ENCODE data around the gene TEAD4.
"Not testable (repeated sequence)": the region's sequence is repeated elsewhere in the genome, so short reads cannot be mapped to it uniquely, and the experiment has no call there.

The TEAD4 gene

DNA sequence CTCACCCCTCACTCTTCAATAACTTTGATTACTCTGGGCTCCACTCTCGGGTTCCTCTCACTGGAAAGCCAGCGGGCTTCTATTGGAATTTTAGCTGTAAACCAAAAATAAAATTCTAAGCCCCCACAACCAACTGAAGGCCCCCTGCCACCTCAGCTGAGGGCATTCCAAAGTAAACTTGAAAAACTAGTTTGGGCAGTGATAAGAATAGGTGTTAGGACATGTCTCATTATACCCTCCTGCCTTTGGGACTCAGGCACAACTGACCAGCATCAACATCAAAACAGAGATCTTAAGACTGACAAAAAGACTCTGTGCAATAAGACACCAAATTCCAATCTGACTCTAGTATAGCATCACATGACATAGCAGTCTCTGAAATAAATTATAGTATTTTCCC, 106.1 kb downstream of the TEAD4 start:
- Histone ChIP-seq H3F3A (ENCODE audit: insufficient read depth) (no peaks in the 10 kb centered on the region), H4K20me1 (ENCODE audit: low read depth, low read length) (no peaks in the 10 kb centered on the region), H3K79me2 (ENCODE audit: insufficient read depth, low read length) (no peaks in the 10 kb centered on the region), H3K27ac (ENCODE audit: low read depth, low read length) (no peak overlapping the region), H3K9me2 (replicated peaks; ENCODE audit: insufficient read depth, low read length) (no peaks in the 10 kb centered on the region), H3K9me3 (ENCODE audit: insufficient read depth, low read length) (peaks cover 4% of the 10 kb centered on the region; the same call in 1 of the 2 replicates), H3K4me2 (ENCODE audit: low read depth, low read length, poor library complexity, severe bottlenecking) (no peak overlapping the region), H3K9ac (ENCODE audit: low read length) (no peak overlapping the region), H3K36me3 (ENCODE audit: low read length) (no peaks in the 10 kb centered on the region), H2AFZ (ENCODE audit: low read depth, low read length, severe bottlenecking) (no peak overlapping the region), H3K27me3 (ENCODE audit: low read length) (no peaks in the 10 kb centered on the region; the same call in 1 of the 2 replicates), H3K4me3 (ENCODE audit: insufficient read depth, low read length, poor library complexity, severe bottlenecking) (no peak overlapping the region)
- TF ChIP-seq, protein P1, sequence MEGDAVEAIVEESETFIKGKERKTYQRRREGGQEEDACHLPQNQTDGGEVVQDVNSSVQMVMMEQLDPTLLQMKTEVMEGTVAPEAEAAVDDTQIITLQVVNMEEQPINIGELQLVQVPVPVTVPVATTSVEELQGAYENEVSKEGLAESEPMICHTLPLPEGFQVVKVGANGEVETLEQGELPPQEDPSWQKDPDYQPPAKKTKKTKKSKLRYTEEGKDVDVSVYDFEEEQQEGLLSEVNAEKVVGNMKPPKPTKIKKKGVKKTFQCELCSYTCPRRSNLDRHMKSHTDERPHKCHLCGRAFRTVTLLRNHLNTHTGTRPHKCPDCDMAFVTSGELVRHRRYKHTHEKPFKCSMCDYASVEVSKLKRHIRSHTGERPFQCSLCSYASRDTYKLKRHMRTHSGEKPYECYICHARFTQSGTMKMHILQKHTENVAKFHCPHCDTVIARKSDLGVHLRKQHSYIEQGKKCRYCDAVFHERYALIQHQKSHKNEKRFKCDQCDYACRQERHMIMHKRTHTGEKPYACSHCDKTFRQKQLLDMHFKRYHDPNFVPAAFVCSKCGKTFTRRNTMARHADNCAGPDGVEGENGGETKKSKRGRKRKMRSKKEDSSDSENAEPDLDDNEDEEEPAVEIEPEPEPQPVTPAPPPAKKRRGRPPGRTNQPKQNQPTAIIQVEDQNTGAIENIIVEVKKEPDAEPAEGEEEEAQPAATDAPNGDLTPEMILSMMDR (IDR thresholded peaks at IDR 0.05; ENCODE audit: insufficient read depth, low read length, poor library complexity, severe bottlenecking) = no peak
- no peak for TF ChIP-seq EZH2phosphoT487 (conservative IDR thresholded peaks at IDR 0.05; ENCODE audit: low read length)

DNA sequence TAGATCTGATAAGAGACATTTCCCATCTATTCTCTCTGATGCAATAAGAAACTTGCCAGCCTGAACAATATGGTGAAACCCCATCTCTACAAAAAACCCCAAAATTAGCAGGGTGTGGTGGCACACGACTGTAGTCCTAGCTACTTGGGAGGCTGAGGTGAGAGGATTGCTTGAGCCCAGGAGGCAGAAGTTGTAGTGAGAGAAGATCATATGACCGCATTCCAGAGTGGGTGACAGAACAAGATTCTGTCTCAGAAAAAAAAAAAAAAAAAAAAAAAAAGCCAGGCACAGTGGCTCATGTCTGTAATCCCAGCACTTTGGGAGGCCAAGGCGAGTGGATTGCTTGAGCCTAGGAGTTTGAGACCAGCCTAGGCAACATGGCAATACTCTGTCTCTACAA, 106.6 kb downstream of the TEAD4 start:
- not testable (repeated sequence) for H3K4me3 ChIP-seq (ENCODE audit: insufficient read depth, low read length, poor library complexity, severe bottlenecking); H3F3A ChIP-seq (ENCODE audit: insufficient read depth); H2AFZ ChIP-seq (ENCODE audit: low read depth, low read length, severe bottlenecking); H3K36me3 ChIP-seq (ENCODE audit: low read length); H3K27me3 ChIP-seq (ENCODE audit: low read length); H4K20me1 ChIP-seq (ENCODE audit: low read depth, low read length); H3K79me2 ChIP-seq (ENCODE audit: insufficient read depth, low read length); H3K9ac ChIP-seq (ENCODE audit: low read length); H3K27ac ChIP-seq (ENCODE audit: low read depth, low read length); H3K9me3 ChIP-seq (ENCODE audit: insufficient read depth, low read length); H3K4me2 ChIP-seq (ENCODE audit: low read depth, low read length, poor library complexity, severe bottlenecking); H3K9me2 ChIP-seq (replicated peaks; ENCODE audit: insufficient read depth, low read length)

DNA sequence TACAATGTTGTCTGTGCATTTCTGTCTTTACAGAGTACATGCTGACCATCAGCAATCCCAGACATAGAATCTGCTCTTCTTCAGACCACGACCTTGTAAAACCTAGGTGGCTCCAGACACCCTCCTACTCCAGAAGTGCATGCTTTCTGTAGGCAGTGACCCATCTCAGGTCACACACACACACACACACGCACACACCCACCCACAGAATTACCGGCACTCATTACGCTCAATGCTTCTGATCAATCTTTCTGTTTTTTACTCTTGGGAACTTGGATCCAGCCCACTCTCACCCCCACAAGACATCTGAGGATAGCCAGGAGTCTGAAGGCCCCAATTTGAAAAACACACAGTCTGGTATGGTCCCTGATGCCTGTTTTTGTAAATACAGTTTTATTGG, 110.5 kb downstream of the TEAD4 start:
- H3K4me3 ChIP-seq (ENCODE audit: insufficient read depth, low read length, poor library complexity, severe bottlenecking) = no peak overlapping the region
- H3K9ac ChIP-seq (ENCODE audit: low read length) = no peak overlapping the region
- no peaks in the 10 kb centered on the region for H3K27me3 ChIP-seq (ENCODE audit: low read length)

DNA sequence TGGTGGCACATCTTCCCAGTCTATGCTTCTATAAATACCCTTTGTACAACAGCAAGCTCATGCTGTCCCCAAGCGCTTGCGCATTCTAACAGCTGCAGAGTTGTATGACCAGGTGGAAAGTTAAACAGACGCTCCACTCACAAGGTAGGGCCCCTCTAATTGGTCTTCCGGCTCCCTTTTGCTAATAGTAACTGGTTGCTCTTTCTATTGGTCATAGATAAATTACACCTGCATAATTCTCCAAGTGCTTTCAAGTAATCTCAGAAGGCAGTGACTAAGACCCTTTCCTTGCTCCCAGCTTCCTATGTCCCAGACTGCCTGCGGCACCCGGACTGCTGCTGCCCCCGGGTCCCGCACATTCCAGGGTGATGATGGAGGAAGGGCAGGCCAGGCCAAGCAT, 111.9 kb downstream of the TEAD4 start:
- H4K20me1 ChIP-seq (ENCODE audit: low read depth, low read length) = no peaks in the 10 kb centered on the region
- no peak overlapping the region for H2AFZ ChIP-seq (ENCODE audit: low read depth, low read length, severe bottlenecking)
- H3K27me3 ChIP-seq (ENCODE audit: low read length) = no peaks in the 10 kb centered on the region
- no peaks in the 10 kb centered on the region for H3K36me3 ChIP-seq (ENCODE audit: low read length)
- no peaks in the 10 kb centered on the region for H3K79me2 ChIP-seq (ENCODE audit: insufficient read depth, low read length)
- H3K4me2 ChIP-seq (ENCODE audit: low read depth, low read length, poor library complexity, severe bottlenecking) = no peak overlapping the region
- H3K4me3 ChIP-seq (ENCODE audit: insufficient read depth, low read length, poor library complexity, severe bottlenecking) = no peak overlapping the region
- no peaks in the 10 kb centered on the region for H3K9me2 ChIP-seq (replicated peaks; ENCODE audit: insufficient read depth, low read length)
- H3K9ac ChIP-seq (ENCODE audit: low read length) = no peak overlapping the region
- no peak overlapping the region for H3K27ac ChIP-seq (ENCODE audit: low read depth, low read length)
- no peaks in the 10 kb centered on the region for H3F3A ChIP-seq (ENCODE audit: insufficient read depth)
- no peak for TF ChIP-seq EZH2phosphoT487 (conservative IDR thresholded peaks at IDR 0.05; ENCODE audit: low read length)
- TF ChIP-seq, protein P1 (IDR thresholded peaks at IDR 0.05; ENCODE audit: insufficient read depth, low read length, poor library complexity, severe bottlenecking) = no peak
- no peaks in the 10 kb centered on the region for H3K9me3 ChIP-seq (ENCODE audit: insufficient read depth, low read length)

More for the DNA sequence above, 110.5 kb downstream of the TEAD4 start:
- Histone ChIP-seq H3K27ac (ENCODE audit: low read depth, low read length) (no peak overlapping the region), H3K36me3 (ENCODE audit: low read length) (no peaks in the 10 kb centered on the region), H4K20me1 (ENCODE audit: low read depth, low read length) (no peaks in the 10 kb centered on the region), H2AFZ (ENCODE audit: low read depth, low read length, severe bottlenecking) (no peak overlapping the region), H3K4me2 (ENCODE audit: low read depth, low read length, poor library complexity, severe bottlenecking) (no peak overlapping the region), H3F3A (ENCODE audit: insufficient read depth) (no peaks in the 10 kb centered on the region), H3K79me2 (ENCODE audit: insufficient read depth, low read length) (no peaks in the 10 kb centered on the region), H3K9me3 (ENCODE audit: insufficient read depth, low read length) (no peaks in the 10 kb centered on the region), H3K9me2 (replicated peaks; ENCODE audit: insufficient read depth, low read length) (no peaks in the 10 kb centered on the region)
- TF ChIP-seq EZH2phosphoT487 (conservative IDR thresholded peaks at IDR 0.05; ENCODE audit: low read length) = no peak
- TF ChIP-seq, protein P1 (IDR thresholded peaks at IDR 0.05; ENCODE audit: insufficient read depth, low read length, poor library complexity, severe bottlenecking) = no peak
